ENCODE data around the gene LRMDA. TPM values are rescaled to one million over a fixed set of nuclear protein-coding genes. Genes with fewer than 3 reads are reported as not detected.

Gene LRMDA
- total RNA-seq, 1 experiment from 2014 or later: 4.8 TPM

- H4K20me1 ChIP-seq (ENCODE audit: insufficient read depth): no peaks in the 10 kb centered on the region
- CTCF ChIA-PET: no interaction called here
- TF ChIP-seq ZFX (IDR thresholded peaks at IDR 0.05) (no peak), ZNF274 (IDR thresholded peaks at IDR 0.05; ENCODE audit: low read depth, low read length) (no peak), POLR2AphosphoS5 (IDR thresholded peaks at IDR 0.05; ENCODE audit: low read depth, low read length) (no peak), ELF1 (IDR thresholded peaks at IDR 0.05; ENCODE audit: borderline replicate concordance, low read depth) (no peak), YY1 (IDR thresholded peaks at IDR 0.05; ENCODE audit: extremely low read depth, insufficient replicate concordance, low read depth, low read length) (no peak), EZH2phosphoT487 (IDR thresholded peaks at IDR 0.05; ENCODE audit: borderline replicate concordance) (no peak), ZBTB33 (IDR thresholded peaks at IDR 0.05; ENCODE audit: extremely low read depth, insufficient replicate concordance, low read length) (no peak), MAX (IDR thresholded peaks at IDR 0.05) (no peak), JUND (IDR thresholded peaks at IDR 0.05) (no peak), CBX3 (IDR thresholded peaks at IDR 0.05; ENCODE audit: low read depth) (no peak), SRF (IDR thresholded peaks at IDR 0.05; ENCODE audit: low read depth) (no peak), RAD21 (IDR thresholded peaks at IDR 0.05; ENCODE audit: low read depth) (no peak), EZH2 (IDR thresholded peaks at IDR 0.05) (no peak), REST (IDR thresholded peaks at IDR 0.05; ENCODE audit: low read depth) (no peak), CTCF (IDR thresholded peaks at IDR 0.05 in 2 of 3, conservative IDR thresholded peaks at IDR 0.05 in 1 of 3; ENCODE audit: borderline replicate concordance in 1 of 3, insufficient read depth in 1 of 3, low read depth in 2 of 3, low read length in 2 of 3) (no peak), EGR1 (IDR thresholded peaks at IDR 0.05; ENCODE audit: low read depth) (no peak)
- DNase-seq (ENCODE audit: low read depth, low spot score): no peak
- H3K4me3 ChIP-seq (replicated peaks in 1 of 2; ENCODE audit: low read depth in 1 of 2, low read length in 2 of 2): no peak overlapping the region
- H3K9me3 ChIP-seq (ENCODE audit: control insufficient read depth in 1 of 2, insufficient read depth in 1 of 2, low read depth in 1 of 2, low read length in 2 of 2): no peaks in the 10 kb centered on the region
- peaks cover 19% of the 10 kb centered on the region for H3K27me3 ChIP-seq (ENCODE audit: insufficient read depth, low read length)
- H3K9me2 ChIP-seq (ENCODE audit: insufficient read depth): no peaks in the 10 kb centered on the region
- ATAC-seq: no peak
- RAD21 ChIA-PET (ENCODE audit: low non-redundant PET in 1 of 2, low total read pairs in 2 of 2, uncharacterized antibody in 2 of 2, unreplicated experiment in 2 of 2): no interaction called here
- no peaks in the 10 kb centered on the region for H3K79me2 ChIP-seq (ENCODE audit: insufficient read depth, low read length)
- H3K4me1 ChIP-seq (ENCODE audit: control insufficient read depth in 1 of 2, insufficient read depth in 2 of 2, low read length in 2 of 2): no peaks in the 10 kb centered on the region
- H3K36me3 ChIP-seq (ENCODE audit: control insufficient read depth in 1 of 2, insufficient read depth in 2 of 2, low read length in 2 of 2): no peaks in the 10 kb centered on the region
- POLR2A ChIA-PET: no interaction called here
- H3K4me2 ChIP-seq (ENCODE audit: low read length): no peak overlapping the region
- H3K27ac ChIP-seq (ENCODE audit: low read depth, low read length): no peak overlapping the region
- H2AFZ ChIP-seq (ENCODE audit: low read depth, low read length, poor library complexity, severe bottlenecking): no peak overlapping the region
- H3K9ac ChIP-seq (ENCODE audit: low read length): no peak overlapping the region
- no TSS peak for BruUV-seq (replicated peaks)
- intact Hi-C loops (cut with micrococcal nuclease): no loop called here
These were observed 180.6 kb downstream of the LRMDA start for GRCh38 chr10:75611993-75612372.

All from HCT116 (cell line).